ENCODE data around the gene RPTOR.

- TF ChIP-seq CTCF (IDR thresholded peaks at IDR 0.05; ENCODE audit: insufficient read depth, low read length) (no peak), POLR2AphosphoS5 (IDR thresholded peaks at IDR 0.05; ENCODE audit: low read depth) (no peak)
Measured at GRCh38 chr17:80982426-80982974, 437.9 kb downstream of the RPTOR start.
